GM11168 (cell line): ENCODE measurements around the gene ECI1.
"Not testable (repeated sequence)": the region's sequence is repeated elsewhere in the genome, so short reads cannot be mapped to it uniquely, and the experiment has no call there.

Source experiments
- in situ Hi-C: fragments of 300-500 bp; cut with MboI; formaldehyde crosslinking; loops from one replicate; pipeline ENCODE4 v1.12.0; 2022; ENCODE audit warnings: low sequenced_read_pairs; ENCODE audit not compliant: unreplicated experiment

ECI1 gene

GRCh38 chr16:2213817-2214718 is 37.3 kb downstream of the ECI1 start:
- in situ Hi-C loops: no loop called here

DNA sequence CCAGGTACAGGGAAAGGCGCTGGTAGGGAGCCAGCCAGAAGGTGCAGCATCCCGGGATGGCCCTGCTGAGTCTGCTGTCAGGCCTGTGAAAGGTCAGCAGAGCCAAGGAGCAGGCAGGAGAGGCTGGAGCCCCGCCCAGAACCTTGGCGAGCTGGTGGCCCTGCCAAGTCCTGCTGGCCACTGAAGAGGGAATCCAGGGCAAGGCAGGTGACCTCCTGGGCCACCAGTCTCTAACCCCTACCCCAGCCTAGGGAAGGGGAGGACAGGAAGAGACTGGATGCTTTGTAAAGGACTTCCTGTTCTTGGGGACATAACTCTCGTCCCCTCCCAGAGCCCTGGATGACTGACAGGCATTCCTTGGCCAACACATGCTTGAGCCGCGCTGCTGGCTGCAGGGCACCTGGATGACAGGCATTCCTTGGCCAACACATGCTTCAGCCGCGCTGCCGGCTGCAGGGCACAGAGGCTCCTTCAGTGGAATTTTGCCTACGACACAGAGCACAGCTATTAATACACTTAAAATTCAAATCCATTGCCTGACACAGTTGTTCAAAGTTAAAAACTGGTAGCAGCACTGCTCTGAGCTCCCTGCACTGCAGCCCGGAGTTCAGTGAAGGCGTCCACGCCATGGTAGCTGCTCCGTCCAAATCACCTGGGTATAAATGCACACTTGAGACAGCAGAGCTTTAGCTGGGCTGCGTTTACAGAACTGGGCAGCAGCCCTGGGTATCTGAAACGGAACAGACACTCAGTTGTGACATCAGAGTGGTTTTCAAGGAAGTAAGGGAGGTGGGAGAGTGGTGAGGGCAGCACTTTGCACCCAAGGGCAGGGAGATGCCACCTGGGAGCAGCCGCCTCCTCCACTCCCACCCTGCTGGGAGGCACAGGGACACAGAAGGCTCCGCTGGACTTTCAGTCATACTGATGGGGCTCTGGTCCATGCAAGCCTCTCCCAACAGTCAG is 38.7 kb downstream of the ECI1 start:
- in situ Hi-C loops: no loop called here

DNA sequence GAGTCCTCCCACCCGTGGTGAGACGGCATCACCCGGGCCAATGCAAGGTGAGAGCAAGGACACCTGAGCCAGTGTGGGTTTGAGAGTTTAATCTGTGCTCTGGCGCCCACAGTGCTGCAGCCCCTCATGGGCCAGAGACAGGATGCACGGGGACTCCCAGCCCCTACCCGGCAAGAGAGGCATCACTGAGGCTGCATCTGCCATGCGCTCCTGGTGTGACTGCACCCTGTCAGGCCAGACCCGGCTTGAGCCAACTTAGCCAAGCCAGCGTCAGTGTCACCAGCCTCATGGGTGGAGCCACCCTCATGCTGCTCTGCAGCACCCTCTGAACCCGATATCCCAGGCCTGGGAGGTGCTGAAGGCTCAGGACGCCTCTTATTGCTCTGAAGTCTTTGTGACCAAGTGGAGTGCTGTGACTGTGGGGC is 39.5 kb downstream of the ECI1 start:
- in situ Hi-C loops: no loop called here

DNA sequence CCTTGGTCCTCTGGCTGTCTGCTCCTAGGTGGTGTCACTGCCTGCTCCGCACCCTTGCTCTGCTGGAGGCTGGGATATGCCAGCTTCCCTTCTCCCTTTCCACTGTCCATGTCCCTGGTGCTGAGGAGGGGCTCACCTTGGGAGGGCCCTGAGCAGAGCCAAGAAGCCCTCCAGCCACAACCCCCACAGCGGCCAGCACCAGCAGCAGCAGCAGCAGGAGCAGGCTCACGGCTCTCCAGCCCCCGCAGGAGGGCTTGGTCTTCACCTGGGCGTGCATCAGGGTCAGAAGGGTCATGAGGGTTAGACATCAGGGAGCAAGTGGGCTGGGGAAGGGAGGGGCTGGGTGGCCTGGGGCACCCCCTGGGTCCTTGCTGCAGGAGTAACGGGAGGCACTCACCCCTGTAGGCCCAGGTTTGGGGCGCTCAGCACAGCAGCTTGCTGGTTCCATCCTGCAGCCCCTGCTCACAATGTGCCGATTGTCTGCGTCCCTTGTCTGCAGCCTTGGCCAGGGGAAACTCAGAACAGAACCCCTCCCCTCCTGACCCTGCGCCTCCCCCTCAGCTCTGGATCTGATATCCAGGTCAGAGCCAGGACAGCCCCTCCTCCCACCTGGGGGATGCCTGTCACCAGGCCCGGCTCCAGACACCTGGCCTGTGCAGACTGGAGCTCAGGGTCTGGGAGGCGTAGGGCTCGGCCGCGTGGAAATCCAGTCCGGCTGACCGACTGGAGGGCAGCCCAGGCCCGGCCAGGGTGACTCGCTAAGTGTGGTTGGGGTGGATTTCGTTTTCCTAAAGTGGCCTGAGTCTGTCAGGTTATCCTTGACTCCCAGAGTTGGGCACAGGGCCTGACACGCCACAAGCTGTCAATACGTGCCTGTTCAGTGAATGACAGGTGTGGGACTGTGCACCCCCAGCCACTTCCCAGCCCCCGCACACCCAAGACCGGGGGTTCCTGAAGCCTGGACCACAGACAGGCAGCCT is 40.7 kb downstream of the ECI1 start, which contains the start of gene BRICD5:
Gene BRICD5 (minus strand): TSS at position 478 of the 980 bp plus-strand sequence. CDS start 30 bp downstream, at position 448.
- in situ Hi-C loops: no loop called here

- in situ Hi-C loops: no loop called here
Measured at GRCh38 chr16:2210009-2210332, 41.4 kb downstream of the ECI1 start.

GRCh38 chr16:2209258-2210008 is 42.0 kb downstream of the ECI1 start:
- in situ Hi-C loops: no loop called here

DNA sequence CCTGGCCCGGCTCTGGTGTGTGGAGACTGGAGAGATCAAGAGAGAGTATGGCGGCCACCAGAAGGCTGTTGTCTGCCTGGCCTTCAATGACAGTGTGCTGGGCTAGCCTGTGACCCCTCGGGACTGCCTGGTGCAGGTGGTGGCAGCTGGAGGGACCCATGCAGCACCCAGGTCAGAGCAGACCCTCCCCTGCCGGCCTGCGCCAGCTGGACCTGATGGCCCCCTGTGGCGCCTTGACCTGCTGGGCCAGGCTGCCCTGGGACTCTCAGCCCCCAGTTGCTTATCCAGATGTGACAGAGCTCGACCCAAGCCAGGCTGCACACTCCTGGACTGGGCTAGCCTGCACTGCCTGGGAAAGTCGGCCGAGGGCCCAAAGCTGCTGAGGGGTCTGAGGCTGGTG is 42.6 kb downstream of the ECI1 start:
- in situ Hi-C loops: no loop called here

GRCh38 chr16:2208308-2208707 is 43.1 kb downstream of the ECI1 start:
- in situ Hi-C loops: no loop called here

DNA sequence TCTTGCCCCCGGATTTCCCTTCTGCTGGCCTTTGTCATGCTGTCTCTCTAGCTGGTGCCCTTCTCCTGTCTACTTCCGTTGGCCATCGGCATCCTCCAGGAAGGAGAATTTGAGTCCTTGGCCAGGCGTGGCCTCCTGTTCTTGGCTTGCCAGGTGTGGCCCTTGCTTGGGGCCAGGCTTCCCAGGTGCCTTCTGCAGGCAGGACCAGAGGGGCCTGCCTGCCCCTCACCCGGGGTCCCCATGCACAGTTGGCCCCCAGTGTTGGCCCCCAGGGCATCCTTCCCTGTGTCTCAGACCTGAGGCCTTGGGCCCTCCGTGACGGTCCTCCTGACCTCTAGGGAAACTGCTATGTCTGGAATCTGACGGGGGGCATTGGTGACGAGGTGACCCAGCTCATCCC is 43.5 kb downstream of the ECI1 start:
- in situ Hi-C loops: no loop called here

GRCh38 chr16:2206780-2207433 is 44.5 kb downstream of the ECI1 start:
- in situ Hi-C loops: no loop called here

GRCh38 chr16:2206420-2206779 is 45.0 kb downstream of the ECI1 start:
- in situ Hi-C loops: no loop called here

- in situ Hi-C loops: no loop called here
Measured at GRCh38 chr16:2205967-2206313, 45.4 kb downstream of the ECI1 start.

- in situ Hi-C loops: no loop called here
Measured at GRCh38 chr16:2205104-2205966, 46.1 kb downstream of the ECI1 start, which contains the start of gene MLST8. Gene MLST8, plus strand, starts transcription at chr16:2205454. Its CDS starts 632 bp downstream, at chr16:2206086.

GRCh38 chr16:2204416-2205103 is 46.8 kb downstream of the ECI1 start:
- in situ Hi-C loops: no loop called here

DNA sequence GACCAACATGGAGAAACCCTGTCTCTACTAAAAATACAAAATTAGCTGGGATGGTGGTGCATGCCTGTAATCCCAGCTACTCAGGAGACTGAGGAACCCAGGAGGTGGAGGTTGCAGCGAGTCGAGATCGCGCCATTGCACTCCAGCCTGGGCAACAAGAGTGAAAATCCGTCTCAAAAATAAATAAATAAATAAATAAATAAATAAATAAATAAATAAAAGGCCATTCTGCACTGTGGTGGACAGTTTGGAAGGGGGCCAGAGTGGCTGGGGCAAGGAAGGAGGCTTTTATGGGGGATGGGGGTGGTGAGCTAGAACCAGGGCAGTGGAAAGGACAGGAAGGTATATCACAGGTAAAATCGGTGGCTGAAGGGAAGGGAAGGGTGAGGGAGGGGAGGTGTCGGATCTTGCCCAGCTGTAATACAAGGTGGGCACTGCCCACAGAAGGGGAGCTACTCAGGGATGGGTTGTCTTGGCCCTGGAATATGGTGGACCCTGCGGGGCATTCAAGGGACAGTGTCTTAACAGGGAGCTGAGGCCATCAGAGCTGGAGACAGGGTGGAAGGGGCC is 48.2 kb downstream of the ECI1 start:
- in situ Hi-C loops: not testable (repeated sequence)

DNA sequence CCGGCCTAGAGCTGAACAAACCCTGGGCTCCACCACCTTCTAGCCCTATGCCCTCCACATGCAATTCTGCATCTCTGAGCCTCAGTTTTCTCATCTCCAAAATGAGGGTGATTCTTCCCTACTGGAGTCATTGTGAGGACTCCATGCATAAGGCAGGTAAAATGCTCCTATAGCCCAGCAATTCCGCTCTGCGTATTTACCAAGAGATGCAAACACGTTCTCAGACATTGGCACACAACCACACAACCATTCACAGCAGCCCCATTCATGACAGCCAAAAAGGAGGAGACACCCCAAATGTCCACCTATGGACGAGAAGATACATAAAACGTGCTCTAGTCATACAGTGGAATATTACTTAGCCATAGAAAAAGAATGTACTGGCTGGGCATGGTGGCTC is 51.1 kb downstream of the ECI1 start:
- in situ Hi-C loops: no loop called here

- in situ Hi-C loops: no loop called here
Measured at GRCh38 chr16:2199621-2200139, 51.7 kb downstream of the ECI1 start.
